T47D (cell line): ENCODE results near the gene TGM2.
"Not testable (repeated sequence)": the region's sequence is repeated elsewhere in the genome, so short reads cannot be mapped to it uniquely, and the experiment has no call there.

Source experiments
- DNase-seq, 2 experiments: peaks; one replicate each; pipeline versions ENCODE4 v3.0.0 to v3.0.0-alpha.2; 2011 to 2012; ENCODE audit warnings: low read depth in 1 of 2, low spot score in 1 of 2
- JUND ChIP-seq: IDR thresholded peaks from 2 replicates; pipeline ENCODE4 v1.6.1; 2012; ENCODE audit warnings: low read depth
- in situ Hi-C: cut with HindIII; loops from 2 replicates; pipeline ENCODE4 v1.10.0; 2016; ENCODE audit warnings: low sequenced_read_pairs, low pct_unique_long_range_greater_than_20kb

TGM2 gene

DNA sequence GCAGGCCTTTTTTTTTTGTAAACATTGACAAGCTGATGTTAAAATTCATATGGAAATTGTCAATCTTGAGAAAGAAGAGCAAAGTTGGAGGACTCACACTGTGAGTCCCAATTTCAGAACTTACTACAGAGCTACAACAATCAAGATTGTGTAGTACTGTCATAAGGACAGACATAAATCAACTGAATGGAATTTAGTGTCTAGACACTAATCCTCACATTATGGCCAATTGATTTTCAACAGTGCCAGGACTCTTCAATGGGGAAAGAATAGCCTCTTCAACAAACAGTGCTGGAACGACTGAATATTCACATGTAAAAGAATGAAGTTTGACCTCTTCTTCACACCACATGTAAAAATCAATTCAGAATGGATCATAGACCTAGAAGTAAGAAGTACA lies 60.8 kb downstream of the TGM2 start:
- in situ Hi-C loops: no loop called here
- TF ChIP-seq JUND: no peak
- DNase-seq: no peak

DNA sequence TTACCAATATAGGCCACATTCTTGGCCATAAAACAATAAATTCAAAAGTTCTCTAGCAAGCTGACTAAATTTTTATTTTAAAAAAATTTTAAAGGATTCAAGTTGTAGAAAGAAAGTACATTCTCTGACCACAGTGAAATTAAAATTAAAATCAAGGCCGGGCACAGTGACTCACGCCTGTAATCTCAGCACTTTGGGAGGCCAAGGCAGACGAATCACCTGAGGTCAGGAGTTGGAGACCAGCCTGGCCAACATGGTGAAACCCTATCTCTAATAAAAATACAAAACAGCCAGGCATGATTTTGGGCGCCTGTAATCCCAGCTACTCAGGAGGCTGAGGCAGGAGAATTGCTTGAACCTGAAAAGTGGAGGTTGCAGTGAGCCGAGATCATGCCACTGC lies 62.9 kb downstream of the TGM2 start:
- in situ Hi-C loops, DNase-seq: not testable (repeated sequence)

GRCh38 chr20:38098952-38099351 lies 66.1 kb downstream of the TGM2 start:
- TF ChIP-seq JUND: no peak
- in situ Hi-C loops: no loop called here
- no peak for DNase-seq

- no peak for DNase-seq
- no peak for TF ChIP-seq JUND
- in situ Hi-C loops: no loop called here
Observed at GRCh38 chr20:38095017-38095686, 69.9 kb downstream of the TGM2 start.

GRCh38 chr20:38094373-38094891 lies 70.6 kb downstream of the TGM2 start:
- TF ChIP-seq JUND: no peak

GRCh38 chr20:38093641-38094077 lies 71.4 kb downstream of the TGM2 start:
- TF ChIP-seq JUND: no peak
- DNase-seq: no peak
- in situ Hi-C loops: no loop called here

More at GRCh38 chr20:38094373-38094891, 70.6 kb downstream of the TGM2 start:
- in situ Hi-C loops: no loop called here
- DNase-seq: no peak

DNA sequence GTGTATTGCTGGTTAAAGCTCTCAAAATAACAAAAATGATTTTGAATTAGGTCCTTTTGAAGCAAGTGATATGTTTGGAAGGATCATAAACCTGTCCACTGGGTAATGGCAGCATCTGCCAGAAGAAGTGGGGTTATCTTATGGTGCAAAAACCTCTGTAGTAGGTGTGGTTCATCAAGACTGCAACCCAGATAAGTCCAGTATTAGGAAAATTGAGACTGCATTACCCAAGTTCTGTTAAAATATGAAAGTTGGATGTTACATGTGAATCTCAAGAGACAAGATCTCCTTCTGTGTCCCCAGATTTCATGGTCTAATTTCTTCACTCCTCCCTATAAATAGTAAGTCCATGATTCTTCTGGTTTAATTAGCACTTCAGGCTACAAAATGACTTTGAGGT lies 72.2 kb downstream of the TGM2 start:
- TF ChIP-seq JUND: no peak
- no peak for DNase-seq
- in situ Hi-C loops: no loop called here

GRCh38 chr20:38092260-38092857 lies 72.7 kb downstream of the TGM2 start:
- TF ChIP-seq JUND: no peak
- DNase-seq: no peak
- in situ Hi-C loops: no loop called here

- in situ Hi-C loops: no loop called here
- TF ChIP-seq JUND: no peak
- no peak for DNase-seq
Observed at GRCh38 chr20:38091441-38092216, 73.4 kb downstream of the TGM2 start.

DNA sequence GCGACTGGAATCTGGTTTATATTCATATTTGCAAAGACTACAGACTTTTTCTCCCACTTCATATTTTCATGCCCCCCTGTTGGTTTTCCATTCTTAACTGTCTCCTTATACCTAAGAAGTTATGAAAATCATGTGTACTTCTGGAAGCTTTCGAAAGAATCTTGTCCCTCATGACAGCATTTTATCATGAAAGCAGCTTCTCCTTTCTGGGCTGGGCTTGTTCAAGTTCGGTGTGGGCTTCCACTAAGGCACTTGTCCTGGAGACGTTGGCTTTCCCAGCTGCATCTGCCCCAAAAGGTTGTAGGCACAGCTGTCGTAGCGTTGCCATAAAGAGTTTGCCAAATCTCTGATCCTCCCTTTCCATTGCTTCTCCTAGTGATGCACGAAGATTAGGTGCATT lies 75.0 kb downstream of the TGM2 start:
- no peak for TF ChIP-seq JUND
- in situ Hi-C loops: no loop called here

GRCh38 chr20:38089500-38089899 lies 75.6 kb downstream of the TGM2 start:
- no peak for DNase-seq
- in situ Hi-C loops: no loop called here

More for the DNA sequence above, 75.0 kb downstream of the TGM2 start:
- no peak for DNase-seq

DNA sequence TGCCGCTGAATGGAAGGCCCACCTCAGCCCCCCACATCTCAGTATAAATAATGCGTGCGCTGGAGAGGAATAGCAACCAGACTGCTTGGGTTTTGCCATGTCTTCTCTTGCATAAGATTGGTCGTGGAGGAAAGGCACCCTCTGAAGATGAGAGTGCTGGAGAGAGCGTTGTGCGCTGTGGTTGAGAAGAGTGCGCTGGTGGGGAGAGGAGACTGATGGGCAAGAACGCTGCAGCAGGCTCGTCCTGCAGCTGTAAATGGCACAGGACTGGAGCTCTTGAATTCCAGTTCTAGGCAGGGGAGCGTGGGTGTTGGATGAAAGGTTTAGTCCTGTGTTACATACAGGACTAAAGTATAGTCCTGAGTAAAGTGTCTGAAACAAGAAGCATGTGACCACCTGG lies 80.0 kb downstream of the TGM2 start:
- in situ Hi-C loops: no loop called here
- no peak for TF ChIP-seq JUND
- DNase-seq: no peak

More at GRCh38 chr20:38089500-38089899, 75.6 kb downstream of the TGM2 start:
- TF ChIP-seq JUND: no peak

DNA sequence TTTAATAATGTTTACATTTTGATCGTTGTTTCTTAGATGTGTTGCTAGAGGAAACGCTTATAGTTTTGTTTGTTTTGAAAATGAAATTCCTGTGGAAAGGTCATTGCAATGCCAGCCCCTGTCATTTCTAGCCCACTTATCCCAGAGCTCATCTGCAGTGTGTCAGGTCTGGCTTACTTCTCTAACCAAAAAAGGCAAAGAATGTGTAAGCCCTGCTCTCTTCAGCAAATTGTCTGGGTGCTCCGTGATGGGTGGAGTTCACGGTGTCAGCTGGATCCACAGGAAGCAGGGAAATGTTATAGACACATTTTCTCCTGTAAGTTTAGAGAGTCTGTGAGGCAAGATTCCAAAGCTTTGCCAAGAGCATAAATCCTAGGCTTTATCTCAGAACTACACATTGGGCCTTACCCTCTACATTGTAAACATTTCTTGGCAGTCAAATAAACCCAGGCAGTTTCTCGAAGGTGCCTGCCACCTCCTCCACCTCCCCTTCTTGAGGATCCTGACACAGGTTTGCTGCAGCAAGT lies 80.6 kb downstream of the TGM2 start:
- DNase-seq: peak; percentile 16 to 64
- no peak for TF ChIP-seq JUND
- in situ Hi-C loops: no loop called here
